Activated T-cell treated with anti-CD3 and anti-CD28 coated beads, Interleukin-2, amount 50 U/mL, for 24 hours (primary cell): ENCODE results near the gene PAPSS1.
"Not testable (repeated sequence)": the region's sequence is repeated elsewhere in the genome, so short reads cannot be mapped to it uniquely, and the experiment has no call there.

Experiments
- DNase-seq: peaks from one replicate; pipeline ENCODE4 v3.0.0-alpha.2; 2020
- H3K27ac Mint-ChIP-seq: 2 replicates; pipeline ENCODE4 v1.8.0; 2020; ENCODE audit warnings: mild to moderate bottlenecking, mixed read lengths
- H3K27me3 Mint-ChIP-seq: 2 replicates; pipeline ENCODE4 v1.8.0; 2020; ENCODE audit warnings: mixed read lengths
- H3K36me3 Mint-ChIP-seq: 2 replicates; pipeline ENCODE4 v1.8.0; 2020; ENCODE audit warnings: low read depth, mixed read lengths
- H3K4me1 Mint-ChIP-seq: 2 replicates; pipeline ENCODE4 v1.8.0; 2020; ENCODE audit warnings: low read depth, mixed read lengths
- H3K4me3 Mint-ChIP-seq: 2 replicates; pipeline ENCODE4 v1.8.0; 2020; ENCODE audit warnings: mild to moderate bottlenecking, moderate library complexity, mixed read lengths
- H3K9me3 Mint-ChIP-seq: 2 replicates; pipeline ENCODE4 v1.8.0; 2020; ENCODE audit warnings: mixed read lengths

The PAPSS1 gene

GRCh38 chr4:107683873-107684272, 36.2 kb downstream of the PAPSS1 start:
- no peak overlapping the region for H3K4me3 Mint-ChIP-seq
- peaks cover 11% of the 10 kb centered on the region for H3K9me3 Mint-ChIP-seq
- no peaks in the 10 kb centered on the region for H3K27me3 Mint-ChIP-seq
- no peaks in the 10 kb centered on the region for H3K4me1 Mint-ChIP-seq
- peaks cover 68% of the 10 kb centered on the region for H3K36me3 Mint-ChIP-seq
- H3K27ac Mint-ChIP-seq = no peak overlapping the region
- no peak for DNase-seq

DNA sequence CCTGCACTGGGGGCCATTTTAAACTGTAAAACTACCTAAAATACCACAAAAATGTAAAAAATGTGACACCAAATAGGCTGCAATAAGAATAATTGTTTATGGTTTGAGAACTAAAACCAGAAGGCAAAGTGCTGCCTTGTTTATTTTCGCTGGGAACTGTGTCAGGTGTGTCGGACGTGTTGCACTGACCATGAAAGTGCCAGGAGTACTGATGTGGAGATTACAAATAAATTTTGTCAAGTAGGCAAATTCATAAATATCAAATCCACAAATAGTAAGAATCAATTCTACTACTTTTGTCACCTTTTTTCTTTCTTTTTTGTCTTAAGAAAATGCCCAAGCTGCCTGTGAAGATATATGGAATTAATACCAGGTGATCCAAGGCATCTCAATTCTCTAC, 37.7 kb downstream of the PAPSS1 start:
- H3K36me3 Mint-ChIP-seq = peaks cover 83% of the 10 kb centered on the region
- H3K4me1 Mint-ChIP-seq = no peaks in the 10 kb centered on the region
- peaks cover 15% of the 10 kb centered on the region for H3K9me3 Mint-ChIP-seq
- H3K4me3 Mint-ChIP-seq = no peak overlapping the region
- DNase-seq = no peak
- H3K27ac Mint-ChIP-seq = no peak overlapping the region
- H3K27me3 Mint-ChIP-seq = no peaks in the 10 kb centered on the region

DNA sequence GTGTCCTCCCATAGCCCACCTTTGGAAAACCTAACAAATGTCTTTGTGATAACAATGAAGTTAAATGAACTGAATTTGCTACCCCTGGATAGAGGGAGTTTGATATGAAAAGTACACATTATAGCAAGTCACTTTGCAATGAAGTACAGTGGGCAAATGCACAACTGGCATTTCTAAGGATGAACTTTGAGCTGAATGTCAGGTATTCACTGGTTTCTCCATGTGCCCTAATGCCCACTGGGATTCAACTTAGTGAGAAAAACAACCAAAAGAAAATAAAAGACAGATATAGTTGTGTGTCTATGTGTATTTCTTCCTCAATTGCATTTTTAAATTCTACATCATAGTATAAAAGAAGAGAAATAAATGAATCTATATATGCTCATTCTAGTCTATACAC, 51.0 kb downstream of the PAPSS1 start:
- no peak for DNase-seq
- H3K27ac Mint-ChIP-seq = no peak overlapping the region
- no peak overlapping the region for H3K4me3 Mint-ChIP-seq
- peaks cover 35% of the 10 kb centered on the region for H3K36me3 Mint-ChIP-seq
- no peaks in the 10 kb centered on the region for H3K4me1 Mint-ChIP-seq
- no peaks in the 10 kb centered on the region for H3K27me3 Mint-ChIP-seq
- H3K9me3 Mint-ChIP-seq = no peaks in the 10 kb centered on the region

GRCh38 chr4:107666134-107666533, 53.9 kb downstream of the PAPSS1 start:
- Mint-ChIP-seq H3K9me3 (no peaks in the 10 kb centered on the region), H3K4me1 (no peaks in the 10 kb centered on the region), H3K27me3 (no peaks in the 10 kb centered on the region), H3K36me3 (peaks cover 21% of the 10 kb centered on the region), H3K4me3 (no peak overlapping the region), H3K27ac (no peak overlapping the region)
- DNase-seq = no peak

DNA sequence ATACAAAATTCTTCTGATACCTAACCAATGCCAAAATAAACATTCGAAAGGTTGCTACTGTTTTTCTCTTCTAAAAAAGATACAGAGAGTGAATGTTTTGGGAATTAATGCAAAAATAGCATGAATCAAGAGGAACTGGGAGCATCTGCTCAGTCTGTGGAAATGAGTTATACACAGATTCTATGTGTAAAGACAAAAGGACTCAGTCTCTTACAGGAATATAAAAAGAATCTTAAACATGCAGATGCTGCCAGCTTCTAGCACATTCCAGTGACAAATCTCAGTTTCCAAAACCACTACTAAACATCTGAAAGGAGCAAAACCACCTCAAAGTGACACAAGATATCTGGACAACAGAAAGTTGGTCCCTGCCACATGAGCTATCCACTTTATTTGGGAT, 55.0 kb downstream of the PAPSS1 start:
- H3K9me3 Mint-ChIP-seq = no peaks in the 10 kb centered on the region
- H3K27ac Mint-ChIP-seq = no peak overlapping the region
- no peak overlapping the region for H3K4me3 Mint-ChIP-seq
- no peaks in the 10 kb centered on the region for H3K4me1 Mint-ChIP-seq
- no peaks in the 10 kb centered on the region for H3K27me3 Mint-ChIP-seq
- H3K36me3 Mint-ChIP-seq = peaks cover 15% of the 10 kb centered on the region
- no peak for DNase-seq

DNA sequence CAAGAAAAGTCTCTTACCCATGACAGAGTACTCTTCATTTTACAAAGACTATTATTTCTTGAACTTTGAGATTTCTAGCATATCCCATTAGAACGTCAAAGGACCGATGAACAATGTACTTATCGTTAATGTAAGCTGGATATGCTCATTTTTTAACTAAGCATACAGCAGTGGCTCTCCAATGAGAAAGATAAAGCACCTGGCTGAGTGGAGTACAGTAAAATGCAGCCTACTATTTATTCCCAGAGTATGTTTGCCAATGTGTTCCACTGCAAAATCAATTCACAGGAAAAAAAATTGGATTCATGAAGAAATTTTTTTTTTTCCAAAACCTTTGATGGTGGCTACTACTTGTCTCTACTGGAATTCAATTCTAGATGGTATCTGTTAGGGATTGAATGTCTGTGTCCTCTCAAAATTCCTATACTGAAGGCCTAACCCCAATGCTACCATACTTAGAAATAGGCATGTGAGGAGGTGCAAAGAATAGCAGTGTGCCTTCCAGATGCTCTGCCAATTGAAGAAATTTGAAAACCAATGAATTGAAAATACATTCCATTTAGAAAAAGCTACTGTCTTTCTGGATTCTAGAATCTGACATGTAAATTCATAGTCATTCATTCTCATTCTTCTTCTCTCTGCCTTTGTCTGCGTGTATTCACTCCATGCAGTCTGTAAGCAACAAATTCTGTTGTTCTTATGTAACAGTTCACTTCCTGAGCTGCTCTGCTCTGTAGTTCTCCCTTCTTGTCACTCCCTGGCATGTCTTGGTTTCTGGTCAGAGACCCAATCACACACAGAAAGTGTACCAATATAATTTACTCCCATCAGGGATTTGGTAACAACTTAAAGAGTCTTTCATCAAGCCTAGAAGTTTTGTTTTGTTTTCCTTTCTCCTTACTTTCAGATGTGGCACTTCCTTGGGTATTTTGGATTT, 61.4 kb downstream of the PAPSS1 start:
- Mint-ChIP-seq H3K9me3 (no peaks in the 10 kb centered on the region), H3K36me3 (peaks cover 39% of the 10 kb centered on the region), H3K27ac (no peak overlapping the region), H3K4me3 (no peak overlapping the region), H3K27me3 (no peaks in the 10 kb centered on the region), H3K4me1 (peaks cover 1% of the 10 kb centered on the region)
- DNase-seq = no peak

GRCh38 chr4:107655289-107655688, 64.7 kb downstream of the PAPSS1 start:
- Mint-ChIP-seq H3K27ac (no peak overlapping the region), H3K27me3 (no peaks in the 10 kb centered on the region), H3K9me3 (no peaks in the 10 kb centered on the region), H3K4me3 (no peak overlapping the region), H3K4me1 (peaks cover 5% of the 10 kb centered on the region), H3K36me3 (peaks cover 69% of the 10 kb centered on the region)
- no peak for DNase-seq

DNA sequence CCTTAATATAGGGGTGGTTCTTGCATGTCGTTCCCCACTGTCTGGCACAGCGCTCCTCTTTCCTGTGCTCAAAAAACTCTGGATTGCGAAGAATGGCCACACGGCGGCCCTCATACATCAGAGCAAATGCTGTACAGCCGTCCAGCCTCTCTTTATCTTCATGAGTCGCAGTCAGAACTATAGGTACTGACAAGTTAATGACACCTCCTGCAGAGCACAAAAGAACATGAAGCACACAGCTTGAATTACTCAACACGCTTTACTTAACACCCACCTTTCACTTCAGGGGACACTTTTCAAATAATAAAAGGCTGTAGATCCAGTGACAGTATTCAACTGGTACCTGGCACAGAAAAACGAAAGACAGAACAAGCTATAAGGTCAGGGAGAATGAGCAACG, 65.3 kb downstream of the PAPSS1 start:
- Mint-ChIP-seq H3K36me3 (peaks cover 72% of the 10 kb centered on the region), H3K27ac (no peak overlapping the region), H3K4me3 (no peak overlapping the region), H3K9me3 (no peaks in the 10 kb centered on the region), H3K4me1 (peaks cover 5% of the 10 kb centered on the region), H3K27me3 (no peaks in the 10 kb centered on the region)
- DNase-seq = no peak

- H3K4me1 Mint-ChIP-seq, H3K9me3 Mint-ChIP-seq, DNase-seq, H3K4me3 Mint-ChIP-seq, H3K27ac Mint-ChIP-seq, H3K27me3 Mint-ChIP-seq: not testable (repeated sequence)
- peaks cover 67% of the 10 kb centered on the region for H3K36me3 Mint-ChIP-seq
Observed at GRCh38 chr4:107651408-107651807, 68.6 kb downstream of the PAPSS1 start.

DNA sequence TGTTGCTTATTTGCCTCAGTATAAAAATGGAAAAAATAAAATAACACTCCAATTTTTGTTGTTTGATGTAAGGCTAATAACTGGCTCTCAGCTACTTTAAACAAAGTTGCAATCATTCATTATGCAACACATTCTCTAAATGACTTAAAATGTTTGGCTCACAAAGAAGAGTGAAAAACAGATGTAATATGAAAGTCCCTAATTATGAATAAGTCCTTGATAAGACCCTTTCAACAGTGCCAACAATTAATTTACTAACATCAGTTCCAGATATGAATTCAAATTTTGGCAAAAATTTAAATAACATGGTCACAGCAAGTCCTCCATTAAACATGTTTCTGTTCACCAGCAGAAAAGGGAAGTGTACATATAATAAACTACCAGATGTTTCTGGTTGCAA, 69.8 kb downstream of the PAPSS1 start:
- no peak for DNase-seq
- peaks cover 5% of the 10 kb centered on the region for H3K4me1 Mint-ChIP-seq
- no peaks in the 10 kb centered on the region for H3K27me3 Mint-ChIP-seq
- H3K27ac Mint-ChIP-seq = no peak overlapping the region
- H3K36me3 Mint-ChIP-seq = peaks cover 63% of the 10 kb centered on the region
- H3K9me3 Mint-ChIP-seq = no peaks in the 10 kb centered on the region
- no peak overlapping the region for H3K4me3 Mint-ChIP-seq

DNA sequence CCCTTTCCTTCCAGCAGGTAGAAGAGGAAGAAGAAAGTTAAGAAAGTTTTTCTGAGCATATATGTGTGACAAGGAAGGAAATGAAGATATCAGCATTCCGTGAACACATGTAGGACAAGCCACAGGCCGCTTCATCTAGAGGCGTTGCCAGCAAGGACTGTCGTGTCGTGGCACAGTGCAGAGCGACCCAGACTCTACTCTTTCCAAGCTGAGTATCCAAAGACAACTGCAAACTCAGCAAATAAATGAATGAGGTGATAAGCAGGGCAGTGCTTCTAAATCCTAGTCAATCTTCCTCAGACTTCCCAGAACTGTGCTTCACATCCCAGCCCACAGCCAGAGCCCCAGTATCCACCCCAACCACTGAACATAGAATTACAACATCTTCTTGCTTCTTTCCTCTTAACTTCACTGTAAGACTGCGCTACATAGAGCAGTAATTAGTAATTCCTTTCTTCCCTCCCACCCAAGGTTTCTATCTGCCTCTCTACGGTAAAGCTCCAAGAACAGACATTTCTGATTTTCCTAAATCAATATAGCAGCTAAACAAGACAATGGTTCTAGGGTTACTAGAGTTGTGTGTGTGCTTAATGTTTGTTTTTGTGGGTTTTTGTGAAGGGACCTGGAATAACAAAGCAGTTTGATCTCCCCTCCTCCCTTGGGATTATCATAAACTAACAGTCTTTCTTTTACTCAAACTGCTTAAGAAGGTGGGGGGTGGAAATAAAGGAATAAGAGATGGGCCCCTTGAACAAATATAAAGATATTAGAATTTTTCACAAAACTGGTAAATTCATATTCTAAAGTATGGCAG, 71.6 kb downstream of the PAPSS1 start:
- Mint-ChIP-seq H3K9me3 (no peaks in the 10 kb centered on the region), H3K27ac (no peak overlapping the region), H3K4me1 (peaks cover 4% of the 10 kb centered on the region), H3K4me3 (no peak overlapping the region), H3K36me3 (peaks cover 57% of the 10 kb centered on the region), H3K27me3 (no peaks in the 10 kb centered on the region)
- no peak for DNase-seq

GRCh38 chr4:107647591-107647990, 72.4 kb downstream of the PAPSS1 start:
- Mint-ChIP-seq H3K9me3 (no peaks in the 10 kb centered on the region), H3K27ac (no peak overlapping the region), H3K36me3 (peaks cover 56% of the 10 kb centered on the region), H3K27me3 (no peaks in the 10 kb centered on the region), H3K4me3 (no peak overlapping the region), H3K4me1 (peaks cover 4% of the 10 kb centered on the region)
- DNase-seq = no peak

- Mint-ChIP-seq H3K36me3 (peaks cover 36% of the 10 kb centered on the region), H3K4me1 (no peaks in the 10 kb centered on the region), H3K4me3 (no peak overlapping the region), H3K9me3 (no peaks in the 10 kb centered on the region), H3K27me3 (no peaks in the 10 kb centered on the region), H3K27ac (no peak overlapping the region)
- no peak for DNase-seq
Observed at GRCh38 chr4:107645604-107646003, 74.4 kb downstream of the PAPSS1 start.

DNA sequence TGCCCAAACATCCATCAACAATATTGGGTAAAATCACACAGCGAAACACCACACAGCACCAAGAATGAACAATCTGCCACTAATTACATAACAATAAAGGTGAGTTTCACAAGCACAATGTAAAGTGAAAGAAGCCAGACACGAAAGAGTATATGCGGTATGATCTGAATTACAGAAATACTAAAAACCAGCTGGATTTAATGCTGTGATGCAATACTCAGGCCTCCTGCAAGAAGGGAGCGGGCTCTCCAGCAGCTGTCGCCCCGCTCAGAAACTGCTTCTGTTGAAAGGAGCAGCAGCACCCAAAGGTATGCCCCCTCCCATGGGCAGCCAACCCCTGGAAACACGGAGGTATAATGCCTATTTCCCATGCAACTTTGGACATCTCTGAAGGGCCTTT, 77.0 kb downstream of the PAPSS1 start:
- H3K27ac Mint-ChIP-seq = no peak overlapping the region
- no peaks in the 10 kb centered on the region for H3K9me3 Mint-ChIP-seq
- H3K27me3 Mint-ChIP-seq = no peaks in the 10 kb centered on the region
- no peak overlapping the region for H3K4me3 Mint-ChIP-seq
- no peaks in the 10 kb centered on the region for H3K4me1 Mint-ChIP-seq
- H3K36me3 Mint-ChIP-seq = peaks cover 24% of the 10 kb centered on the region
- DNase-seq = no peak

- Mint-ChIP-seq H3K27ac (no peak overlapping the region), H3K9me3 (no peaks in the 10 kb centered on the region), H3K36me3 (peaks cover 19% of the 10 kb centered on the region), H3K27me3 (no peaks in the 10 kb centered on the region), H3K4me3 (no peak overlapping the region), H3K4me1 (no peaks in the 10 kb centered on the region)
- DNase-seq = no peak
Observed at GRCh38 chr4:107640878-107641277, 79.2 kb downstream of the PAPSS1 start.
